Peyer's patch (tissue), 4 donors: ENCODE measurements around the gene PNMA8B. TPM values are rescaled to one million over a fixed set of nuclear protein-coding genes. Genes with fewer than 3 reads are reported as not detected.

Experiments
- DNase-seq, 3 donors: peaks; one replicate each; pipeline ENCODE4 v3.0.0-alpha.2; 2017 to 2019
- H3K27ac ChIP-seq, 4 donors: fragments of 200-600 bp; sonication (generic); one replicate each; pipeline ENCODE4 v1.5.1; 2016 to 2019
- H3K27me3 ChIP-seq, 2 donors: fragments of 200-600 bp; sonication (generic); one replicate each; pipeline ENCODE4 v1.5.1; 2019
- H3K36me3 ChIP-seq, 3 donors: fragments of 200-600 bp; sonication (generic); one replicate each; pipeline ENCODE4 v1.5.1; 2016 to 2019
- H3K4me1 ChIP-seq, 4 donors: fragments of 200-600 bp; sonication (generic); one replicate each; pipeline ENCODE4 v1.5.1; 2016 to 2019
- H3K4me3 ChIP-seq, 4 donors: fragments of 200-600 bp; sonication (generic); 1 replicate in 3 of 4; 2 replicates in 1 of 4; pipeline ENCODE4 v1.5.1; 2016 to 2019; ENCODE audit warnings: mild to moderate bottlenecking in 1 of 4
- H3K9me3 ChIP-seq, 4 donors: fragments of 200-600 bp; sonication (generic); one replicate each; pipeline ENCODE4 v1.5.1; 2016 to 2019; ENCODE audit warnings: mild to moderate bottlenecking in 1 of 4
- POLR2A ChIP-seq, 2 donors: fragments of 450-650 bp; IDR thresholded peaks; one replicate each; pipeline ENCODE4 v1.5.1; 2017; ENCODE audit warnings: antibody characterized with exemption in 2 of 2, mild to moderate bottlenecking in 2 of 2, moderate library complexity in 2 of 2
- total RNA-seq, 4 donors: library from RNA; depleted of rRNA; stranded (reverse); fragments of >200 nt; gene quantifications; one replicate each; pipeline ENCODE4 v1.1.0, GENCODE V29; 2016
- TF ChIP-seq, protein P1 (sequence below), 6 experiments: fragments of 450-650 bp in 4 of 6; fragments of 200-600 bp in 2 of 6; sonication (generic) in 1 of 6; IDR thresholded peaks; one replicate each; pipeline ENCODE4 v1.5.1; 2017 to 2019; ENCODE audit warnings: antibody characterized with exemption in 6 of 6, mild to moderate bottlenecking in 3 of 6, moderate library complexity in 1 of 6

PNMA8B gene
- total RNA-seq, 4 donors from 2014 or later, result 0.38 to 1.7 (median 0.67) TPM; not detected in 1

DNA sequence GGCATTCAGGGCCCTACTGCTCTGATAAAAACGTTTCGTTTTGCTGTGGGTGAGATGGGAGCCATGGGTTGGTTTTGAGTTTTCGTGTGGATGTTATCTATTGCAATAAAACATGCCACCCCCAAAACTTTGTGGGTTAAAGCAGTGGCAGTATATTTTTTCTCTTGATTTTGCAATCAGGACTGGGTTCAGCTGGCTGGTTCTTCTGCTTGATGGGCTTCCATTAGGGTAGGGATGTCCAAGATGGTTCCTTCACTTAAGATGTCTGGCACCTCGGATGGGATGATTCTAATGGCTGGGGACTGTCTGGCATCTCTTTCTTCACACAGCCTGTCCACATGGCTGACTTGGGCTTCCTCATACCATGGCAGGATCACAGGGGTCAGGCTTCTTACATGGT is 15.6 kb upstream of the PNMA8B start:
- TF ChIP-seq, protein P1, sequence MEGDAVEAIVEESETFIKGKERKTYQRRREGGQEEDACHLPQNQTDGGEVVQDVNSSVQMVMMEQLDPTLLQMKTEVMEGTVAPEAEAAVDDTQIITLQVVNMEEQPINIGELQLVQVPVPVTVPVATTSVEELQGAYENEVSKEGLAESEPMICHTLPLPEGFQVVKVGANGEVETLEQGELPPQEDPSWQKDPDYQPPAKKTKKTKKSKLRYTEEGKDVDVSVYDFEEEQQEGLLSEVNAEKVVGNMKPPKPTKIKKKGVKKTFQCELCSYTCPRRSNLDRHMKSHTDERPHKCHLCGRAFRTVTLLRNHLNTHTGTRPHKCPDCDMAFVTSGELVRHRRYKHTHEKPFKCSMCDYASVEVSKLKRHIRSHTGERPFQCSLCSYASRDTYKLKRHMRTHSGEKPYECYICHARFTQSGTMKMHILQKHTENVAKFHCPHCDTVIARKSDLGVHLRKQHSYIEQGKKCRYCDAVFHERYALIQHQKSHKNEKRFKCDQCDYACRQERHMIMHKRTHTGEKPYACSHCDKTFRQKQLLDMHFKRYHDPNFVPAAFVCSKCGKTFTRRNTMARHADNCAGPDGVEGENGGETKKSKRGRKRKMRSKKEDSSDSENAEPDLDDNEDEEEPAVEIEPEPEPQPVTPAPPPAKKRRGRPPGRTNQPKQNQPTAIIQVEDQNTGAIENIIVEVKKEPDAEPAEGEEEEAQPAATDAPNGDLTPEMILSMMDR (IDR thresholded peaks at IDR 0.05), result no peak
- no peak for TF ChIP-seq POLR2A (IDR thresholded peaks at IDR 0.05)

DNA sequence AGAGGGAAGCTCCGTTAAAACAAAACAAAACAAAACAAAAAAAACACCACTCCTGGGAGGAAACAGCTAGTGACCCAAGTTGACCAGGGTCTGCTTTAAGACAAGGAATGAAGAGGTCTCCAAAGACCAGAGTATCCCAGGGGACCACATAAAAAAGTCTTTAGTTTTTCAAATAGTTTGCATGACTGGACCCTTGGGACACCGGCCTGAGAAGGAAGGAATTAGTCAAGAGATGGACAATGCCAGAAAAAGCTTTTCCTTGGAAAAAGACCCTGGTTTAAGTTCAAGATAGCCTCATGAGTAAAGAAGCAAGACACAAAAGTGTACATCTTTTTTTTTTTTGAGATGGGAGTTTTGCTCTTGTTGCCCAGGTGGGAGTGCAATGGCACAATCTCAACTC is 12.5 kb upstream of the PNMA8B start:
- H3K4me1 ChIP-seq, result no peaks in the 10 kb centered on the region
- H3K27me3 ChIP-seq, result no peaks in the 10 kb centered on the region
- no peaks in the 10 kb centered on the region for H3K36me3 ChIP-seq
- H3K27ac ChIP-seq, result no peak overlapping the region
- no peaks in the 10 kb centered on the region for H3K9me3 ChIP-seq
- TF ChIP-seq POLR2A (IDR thresholded peaks at IDR 0.05), result no peak
- TF ChIP-seq, protein P1 (IDR thresholded peaks at IDR 0.05), result no peak
- H3K4me3 ChIP-seq, result no peak overlapping the region
- DNase-seq, result no peak

More for the DNA sequence above, 15.6 kb upstream of the PNMA8B start:
- DNase-seq, result no peak
- H3K27me3 ChIP-seq, result no peaks in the 10 kb centered on the region
- no peaks in the 10 kb centered on the region for H3K36me3 ChIP-seq
- no peak overlapping the region for H3K4me3 ChIP-seq
- H3K4me1 ChIP-seq, result peaks cover 0 to 4% (median 1%) of the 10 kb centered on the region in 4 donors
- H3K27ac ChIP-seq, result no peak overlapping the region
- H3K9me3 ChIP-seq, result no peaks in the 10 kb centered on the region

DNA sequence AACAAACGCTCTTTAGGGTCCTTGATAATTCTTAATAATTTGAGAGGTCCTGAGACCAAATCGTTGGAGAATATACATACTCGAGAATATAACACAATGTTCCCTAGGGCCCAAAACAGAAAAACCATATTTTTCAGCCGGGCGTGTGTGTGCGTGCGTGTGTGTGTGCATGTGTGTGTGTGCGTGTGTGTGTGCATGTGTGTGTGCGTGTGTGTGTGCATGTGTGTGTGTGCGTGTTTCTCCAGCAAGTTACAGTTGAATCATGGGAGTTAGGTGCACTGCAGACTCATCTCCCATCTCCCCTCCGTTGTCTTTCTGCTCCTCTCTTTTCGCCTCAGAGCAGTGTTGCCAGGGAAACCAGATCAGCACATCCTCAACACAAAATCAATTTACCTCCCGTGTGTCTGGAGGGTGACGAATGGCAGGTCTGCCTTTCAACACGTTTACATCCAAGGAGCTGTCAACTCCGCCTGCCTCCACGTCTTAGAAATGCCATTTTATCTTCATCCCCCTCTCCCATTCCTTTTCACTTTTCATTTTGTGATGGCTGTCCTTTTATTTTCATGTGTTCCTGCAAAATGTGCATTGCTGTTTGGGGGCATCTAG is 8.3 kb upstream of the PNMA8B start:
- Histone ChIP-seq H3K27ac (no peak overlapping the region), H3K36me3 (no peaks in the 10 kb centered on the region), H3K27me3 (no peaks in the 10 kb centered on the region), H3K9me3 (no peaks in the 10 kb centered on the region), H3K4me1 (no peaks in the 10 kb centered on the region), H3K4me3 (no peak overlapping the region)
- no peak for DNase-seq
- TF ChIP-seq, protein P1 (IDR thresholded peaks at IDR 0.05), result no peak
- no peak for TF ChIP-seq POLR2A (IDR thresholded peaks at IDR 0.05)

DNA sequence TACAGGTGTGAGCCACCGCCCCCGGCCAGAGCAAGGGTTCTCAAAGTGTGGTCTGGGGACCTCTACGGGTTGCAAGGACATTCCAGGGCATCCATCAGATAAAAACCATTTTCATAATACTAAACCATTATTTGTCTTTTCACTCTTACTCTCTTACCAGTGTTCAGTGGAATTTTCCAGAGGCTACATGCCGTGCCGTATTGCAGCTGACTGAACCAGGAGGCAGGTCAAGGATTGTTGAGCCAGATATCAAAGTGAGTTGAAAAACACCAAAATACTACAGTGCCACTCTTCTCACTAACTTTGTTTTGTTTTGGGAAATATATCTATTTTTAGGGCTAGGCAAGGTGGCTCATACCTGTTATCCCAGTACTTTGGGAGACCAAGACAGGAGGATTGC is 7.2 kb upstream of the PNMA8B start:
- no peak for DNase-seq

DNA sequence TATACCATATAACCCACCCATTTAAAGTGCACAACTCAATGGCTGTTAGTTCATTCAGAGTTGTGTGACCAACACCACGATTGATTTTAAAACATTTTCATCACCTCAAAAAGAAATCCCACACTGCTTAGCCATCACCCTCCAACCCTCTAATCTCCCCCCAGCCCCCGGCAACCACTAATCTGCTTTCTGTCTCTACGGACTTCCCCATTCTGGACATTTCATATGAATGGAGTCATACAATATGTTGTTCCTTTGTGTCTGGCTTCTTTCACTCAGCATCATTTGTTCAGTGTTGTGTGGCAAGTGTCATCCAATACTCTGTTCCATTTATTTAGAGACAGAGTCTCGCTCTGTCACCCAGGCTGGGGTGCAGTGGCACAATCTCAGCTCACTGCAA is 4.0 kb upstream of the PNMA8B start:
- no peaks in the 10 kb centered on the region for H3K36me3 ChIP-seq
- H3K4me1 ChIP-seq, result peaks cover 0 to 9% (median 0%) of the 10 kb centered on the region in 4 donors
- no peak overlapping the region for H3K4me3 ChIP-seq
- DNase-seq, result no peak
- H3K27ac ChIP-seq, result no peak overlapping the region
- no peaks in the 10 kb centered on the region for H3K27me3 ChIP-seq
- no peaks in the 10 kb centered on the region for H3K9me3 ChIP-seq
- TF ChIP-seq, protein P1 (IDR thresholded peaks at IDR 0.05), result no peak
- TF ChIP-seq POLR2A (IDR thresholded peaks at IDR 0.05), result no peak

More for the DNA sequence above, 7.2 kb upstream of the PNMA8B start:
- H3K36me3 ChIP-seq, result no peaks in the 10 kb centered on the region
- TF ChIP-seq, protein P1 (IDR thresholded peaks at IDR 0.05), result no peak
- TF ChIP-seq POLR2A (IDR thresholded peaks at IDR 0.05), result no peak
- no peak overlapping the region for H3K27ac ChIP-seq
- H3K4me3 ChIP-seq, result no peak overlapping the region
- H3K4me1 ChIP-seq, result no peaks in the 10 kb centered on the region
- no peaks in the 10 kb centered on the region for H3K9me3 ChIP-seq
- no peaks in the 10 kb centered on the region for H3K27me3 ChIP-seq
